SK-N-SH (cell line): ENCODE data around the gene RND3.

Experiments
- CTCF ChIP-seq: fragments of 200-600 bp; sonication (generic); IDR thresholded peaks from 2 replicates; pipeline ENCODE4 v1.6.1; 2017; ENCODE audit warnings: antibody characterized with exemption, mild to moderate bottlenecking, moderate library complexity
- RXRA ChIP-seq: IDR thresholded peaks from 2 replicates; pipeline ENCODE4 v1.4.0; 2012; ENCODE audit warnings: low read depth, mild to moderate bottlenecking, borderline replicate concordance
- TCF12 ChIP-seq: IDR thresholded peaks from 2 replicates; pipeline ENCODE4 v1.4.0; 2012

DNA sequence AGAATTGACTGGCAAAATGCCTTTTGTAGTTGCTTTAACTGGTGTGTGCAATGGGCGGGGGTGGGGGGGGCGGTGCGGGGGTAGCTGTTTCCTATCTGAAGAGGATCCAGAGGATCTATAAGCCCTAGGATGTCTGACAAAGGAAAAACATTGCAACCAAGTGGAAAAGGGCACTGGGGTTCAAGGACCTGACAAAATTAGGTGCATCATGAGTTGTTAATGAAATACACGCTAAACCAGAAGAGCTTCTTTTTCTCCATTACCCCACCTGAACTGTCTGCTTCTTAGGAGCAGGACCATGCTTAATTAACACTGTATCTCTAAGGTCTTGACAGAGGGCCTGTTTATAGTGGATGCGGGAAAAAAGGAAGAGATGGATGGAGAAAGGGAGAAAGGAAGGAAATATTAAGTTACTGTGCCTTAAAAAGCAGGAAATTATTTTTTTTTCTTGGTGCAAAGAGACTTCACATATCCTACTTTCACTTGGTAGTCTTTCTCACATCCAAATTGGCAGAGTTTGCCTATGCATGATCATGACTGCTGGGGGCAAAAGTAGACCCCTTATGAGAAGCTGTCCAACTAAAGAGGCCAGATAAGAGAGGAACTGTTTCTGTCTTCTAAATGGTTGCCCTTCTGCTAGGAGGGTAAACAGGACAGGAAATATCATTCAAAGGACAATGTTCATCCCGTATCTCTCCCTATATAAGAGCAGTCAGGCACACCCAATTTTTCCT, 4.6 kb downstream of the RND3 start:
- TF ChIP-seq TCF12 (no peak), RXRA (no peak), CTCF (no peak)
